Measurements from ENCODE around the gene TUBE1.
"Not testable (repeated sequence)": the region's sequence is repeated elsewhere in the genome, so short reads cannot be mapped to it uniquely, and the experiment has no call there.

DNA sequence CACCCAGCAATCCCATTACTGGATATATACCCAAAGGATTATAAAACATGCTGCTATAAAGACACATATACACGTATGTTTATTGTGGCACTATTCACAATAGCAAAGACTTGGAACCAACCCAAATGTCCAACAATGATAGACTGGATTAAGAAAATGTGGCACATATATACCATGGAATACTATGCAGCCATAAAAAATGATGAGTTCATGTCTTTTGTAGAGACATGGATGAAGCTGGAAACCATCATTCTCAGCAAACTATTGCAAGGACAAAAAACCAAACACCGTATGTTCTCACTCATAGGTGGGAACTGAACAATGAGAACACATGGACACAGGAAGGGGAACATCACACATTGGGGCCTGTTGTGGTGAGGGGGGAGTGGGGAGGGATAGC lies 18.7 kb upstream of the TUBE1 start:
- TF ChIP-seq CTCF (IDR thresholded peaks at IDR 0.05 in 8 of 11, conservative IDR thresholded peaks at IDR 0.05 in 3 of 11); POLR2A (IDR thresholded peaks at IDR 0.05): not testable (repeated sequence)
